Pancreas (tissue), 10 donors: Measurements from ENCODE around the gene EGR1. TPM values are rescaled to one million over a fixed set of nuclear protein-coding genes. Genes with fewer than 3 reads are reported as not detected.
A peak's percentile ranks its signal among the peaks of the same experiment; 100 is the strongest.

Experiments
- ATAC-seq, 4 donors: fragments of 200-7000 bp; cut with Tn5 transposase; one replicate each; pipeline versions ENCODE4 v1.8.0 to v1.9.1; 2020; ENCODE audit warnings: mild to moderate bottlenecking in 4 of 4, moderate library complexity in 4 of 4
- DNase-seq, 6 donors: peaks; one replicate each; pipeline ENCODE4 v3.0.0-alpha.2; 2020
- FAIRE-seq: peaks from 2 replicates; lab custom pipeline; 2012; peaks lifted over from hg19 to GRCh38; lab: Jason Lieb, UNC
- H3K27ac ChIP-seq, 4 donors: fragments of 200-600 bp; sonication (generic); 1 replicate in 3 of 4; 2 replicates in 1 of 4; pipeline versions ENCODE4 v1.5.0 to v1.8.0; 2020
- H3K27me3 ChIP-seq, 4 donors: fragments of 200-600 bp; one replicate each; pipeline ENCODE4 v1.8.0; 2021
- H3K36me3 ChIP-seq, 3 donors: fragments of 200-600 bp; sonication (generic) in 1 of 3; one replicate each; pipeline versions ENCODE4 v1.5.0 to v1.8.0; 2020 to 2021
- H3K4me1 ChIP-seq, 3 donors: fragments of 200-600 bp; one replicate each; pipeline ENCODE4 v1.8.0; 2021
- H3K4me3 ChIP-seq, 4 donors: fragments of 200-600 bp; sonication (generic) in 2 of 4; one replicate each; pipeline versions ENCODE4 v1.5.0 to v1.8.0; 2020 to 2021
- H3K9me3 ChIP-seq, 4 donors: fragments of 200-600 bp; one replicate each; pipeline ENCODE4 v1.8.0; 2021
- WGBS, 2 donors: extraction: QIAGEN DNeasy Blood & Tissue Kit; methylation state at CpG; one replicate each; pipeline ENCODE4 v1.1.7; 2013; 5-methylcytosine and 5-hydroxymethylcytosine counted together
- intact Hi-C, 3 donors: fragments of 100-400 bp; cut with DNase I; formaldehyde crosslinking; loops; one replicate each; pipeline versions ENCODE4 v1.11.1 to v1.14.2; 2022
- polyA plus RNA-seq, 2 donors: library from polyadenylated mRNA; stranded (reverse); fragments of 200-250 nt; gene quantifications; one replicate each; pipeline ENCODE4 v1.2.3, GENCODE V29; 2013
- total RNA-seq, 6 donors: library from RNA; stranded (reverse); fragmentation: NEBNext Ultra II Directional in 4 of 6; extraction: Animal tissue kit (Norgen Biotek cat#: 25700) in 4 of 6; gene quantifications; one replicate each; pipeline versions ENCODE4 v1.2.1 to v1.2.4, GENCODE V29; 2021 to 2023
- TF ChIP-seq, protein P1 (sequence below), 4 donors: fragments of 200-600 bp; sonication (generic) in 3 of 4; IDR thresholded peaks; one replicate each; pipeline versions ENCODE4 v1.5.0 to v1.8.0; 2021; ENCODE audit warnings: antibody characterized with exemption in 4 of 4
- donor health status: healthy with polysubstance abuse.
- donor health status: DM: no; HTN: no; CAD: no; lungs with moderate emphysema.
- donor health status: DM: no; HTN: no; CAD: no.
- donor health status: control.
- donor health status: control.
- donor health status: Bipolar disorder and iron deficiency.
- donor health status: DM: yes; HTN: yes; CAD: no.
- donor health status: DM: no; HTN: no; CAD: no.
- donor health status: DM: no; HTN: no; CAD: no.
- donor health status: DM: yes; HTN: yes; CAD: no.

EGR1 gene
- total and polyA plus RNA-seq, 8 donors: 16.4 to 120 (median 31.0) TPM

DNA sequence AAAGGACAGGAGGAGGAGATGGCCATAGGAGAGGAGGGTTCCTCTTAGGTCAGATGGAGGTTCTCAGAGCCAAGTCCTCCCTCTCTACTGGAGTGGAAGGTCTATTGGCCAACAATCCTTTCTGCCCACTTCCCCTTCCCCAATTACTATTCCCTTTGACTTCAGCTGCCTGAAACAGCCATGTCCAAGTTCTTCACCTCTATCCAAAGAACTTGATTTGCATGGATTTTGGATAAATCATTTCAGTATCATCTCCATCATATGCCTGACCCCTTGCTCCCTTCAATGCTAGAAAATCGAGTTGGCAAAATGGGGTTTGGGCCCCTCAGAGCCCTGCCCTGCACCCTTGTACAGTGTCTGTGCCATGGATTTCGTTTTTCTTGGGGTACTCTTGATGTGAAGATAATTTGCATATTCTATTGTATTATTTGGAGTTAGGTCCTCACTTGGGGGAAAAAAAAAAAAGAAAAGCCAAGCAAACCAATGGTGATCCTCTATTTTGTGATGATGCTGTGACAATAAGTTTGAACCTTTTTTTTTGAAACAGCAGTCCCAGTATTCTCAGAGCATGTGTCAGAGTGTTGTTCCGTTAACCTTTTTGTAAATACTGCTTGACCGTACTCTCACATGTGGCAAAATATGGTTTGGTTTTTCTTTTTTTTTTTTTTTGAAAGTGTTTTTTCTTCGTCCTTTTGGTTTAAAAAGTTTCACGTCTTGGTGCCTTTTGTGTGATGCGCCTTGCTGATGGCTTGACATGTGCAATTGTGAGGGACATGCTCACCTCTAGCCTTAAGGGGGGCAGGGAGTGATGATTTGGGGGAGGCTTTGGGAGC is 3.1 kb downstream of the EGR1 start:
- no peak for FAIRE-seq
- WGBS, 2 donors: 80 to 92% methylated on average over 7 of the region's 7 CpGs

DNA sequence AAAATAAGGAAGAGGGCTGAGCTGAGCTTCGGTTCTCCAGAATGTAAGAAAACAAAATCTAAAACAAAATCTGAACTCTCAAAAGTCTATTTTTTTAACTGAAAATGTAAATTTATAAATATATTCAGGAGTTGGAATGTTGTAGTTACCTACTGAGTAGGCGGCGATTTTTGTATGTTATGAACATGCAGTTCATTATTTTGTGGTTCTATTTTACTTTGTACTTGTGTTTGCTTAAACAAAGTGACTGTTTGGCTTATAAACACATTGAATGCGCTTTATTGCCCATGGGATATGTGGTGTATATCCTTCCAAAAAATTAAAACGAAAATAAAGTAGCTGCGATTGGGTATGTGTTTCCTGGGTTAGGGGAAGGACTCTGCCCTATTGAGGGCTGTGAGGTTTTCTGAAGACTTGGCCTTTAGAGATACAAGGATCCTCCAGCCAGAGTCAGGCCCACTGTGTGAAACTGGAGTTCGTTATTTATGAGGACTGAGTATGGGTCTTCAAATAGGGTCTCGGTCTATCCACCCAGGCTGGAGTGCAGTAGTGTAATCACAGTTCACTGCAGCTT is 3.8 kb downstream of the EGR1 start:
- Histone ChIP-seq H3K27ac (no peak overlapping the region), H3K9me3 (no peaks in the 10 kb centered on the region), H3K36me3 (no peaks in the 10 kb centered on the region), H3K4me3 (no peak overlapping the region), H3K27me3 (no peaks in the 10 kb centered on the region), H3K4me1 (peaks cover 4 to 12% (median 9%) of the 10 kb centered on the region in 3 donors)
- FAIRE-seq (no peak), DNase-seq (no peak), ATAC-seq (no peak)
- TF ChIP-seq, protein P1, sequence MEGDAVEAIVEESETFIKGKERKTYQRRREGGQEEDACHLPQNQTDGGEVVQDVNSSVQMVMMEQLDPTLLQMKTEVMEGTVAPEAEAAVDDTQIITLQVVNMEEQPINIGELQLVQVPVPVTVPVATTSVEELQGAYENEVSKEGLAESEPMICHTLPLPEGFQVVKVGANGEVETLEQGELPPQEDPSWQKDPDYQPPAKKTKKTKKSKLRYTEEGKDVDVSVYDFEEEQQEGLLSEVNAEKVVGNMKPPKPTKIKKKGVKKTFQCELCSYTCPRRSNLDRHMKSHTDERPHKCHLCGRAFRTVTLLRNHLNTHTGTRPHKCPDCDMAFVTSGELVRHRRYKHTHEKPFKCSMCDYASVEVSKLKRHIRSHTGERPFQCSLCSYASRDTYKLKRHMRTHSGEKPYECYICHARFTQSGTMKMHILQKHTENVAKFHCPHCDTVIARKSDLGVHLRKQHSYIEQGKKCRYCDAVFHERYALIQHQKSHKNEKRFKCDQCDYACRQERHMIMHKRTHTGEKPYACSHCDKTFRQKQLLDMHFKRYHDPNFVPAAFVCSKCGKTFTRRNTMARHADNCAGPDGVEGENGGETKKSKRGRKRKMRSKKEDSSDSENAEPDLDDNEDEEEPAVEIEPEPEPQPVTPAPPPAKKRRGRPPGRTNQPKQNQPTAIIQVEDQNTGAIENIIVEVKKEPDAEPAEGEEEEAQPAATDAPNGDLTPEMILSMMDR (IDR thresholded peaks at IDR 0.05): no peak
- intact Hi-C loops: no loop called here
- 89 to 92% methylated on average over 8 of the region's 8 CpGs for WGBS, 2 donors

More for the DNA sequence above, 3.1 kb downstream of the EGR1 start:
- H3K4me1 ChIP-seq: peaks cover 4 to 15% (median 9%) of the 10 kb centered on the region in 3 donors
- H3K27me3 ChIP-seq: no peaks in the 10 kb centered on the region
- intact Hi-C loops: no loop called here
- peak overlapping the region in 1 of 4 donors; percentile 74 for H3K4me3 ChIP-seq
- no peak for ATAC-seq
- TF ChIP-seq, protein P1 (IDR thresholded peaks at IDR 0.05): no peak
- DNase-seq: no peak
- no peak overlapping the region for H3K27ac ChIP-seq
- no peaks in the 10 kb centered on the region for H3K36me3 ChIP-seq
- H3K9me3 ChIP-seq: no peaks in the 10 kb centered on the region

DNA sequence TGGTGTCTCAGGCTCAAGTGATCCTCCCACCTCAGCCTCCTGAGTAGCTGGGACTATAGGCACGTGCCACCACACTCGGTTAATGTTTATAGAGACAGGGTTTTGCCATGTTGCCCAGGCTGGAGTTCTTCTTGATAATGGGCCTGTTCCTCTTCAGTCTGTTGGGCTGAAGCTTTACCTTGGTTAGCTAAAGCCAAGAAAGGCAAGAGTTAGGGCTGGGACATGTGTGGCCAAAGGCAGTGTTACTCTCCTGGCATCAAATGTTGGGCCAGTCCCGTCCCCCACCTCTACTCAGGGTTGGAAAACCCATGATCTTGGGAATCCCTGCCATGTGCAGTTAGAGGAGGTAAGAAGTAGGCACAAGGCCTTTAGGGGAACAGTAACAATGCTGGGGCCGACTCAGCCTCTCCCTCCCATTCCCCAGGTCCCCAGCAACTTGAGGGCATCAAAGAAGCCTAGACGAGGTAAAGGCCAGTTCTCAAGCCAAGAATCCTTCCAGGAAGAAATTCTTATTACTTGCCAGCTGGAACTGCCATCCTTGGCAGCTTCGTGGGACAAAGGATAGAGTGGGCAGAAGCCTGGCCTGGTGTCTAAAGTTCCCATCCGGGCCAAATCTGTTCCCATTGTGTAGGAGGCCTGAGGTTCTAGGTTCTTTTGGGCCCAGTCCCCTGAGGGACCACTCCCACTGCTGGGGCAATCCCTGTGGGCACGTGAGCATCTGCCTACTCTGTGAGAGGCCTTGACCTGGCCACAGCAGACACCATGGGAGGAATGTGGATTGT is 4.5 kb downstream of the EGR1 start:
- no peaks in the 10 kb centered on the region for H3K27me3 ChIP-seq
- H3K4me1 ChIP-seq: peaks cover 4 to 12% (median 9%) of the 10 kb centered on the region in 3 donors
- intact Hi-C loops: no loop called here
- TF ChIP-seq, protein P1 (IDR thresholded peaks at IDR 0.05): no peak
- ATAC-seq: no peak
- no peak overlapping the region for H3K4me3 ChIP-seq
- no peaks in the 10 kb centered on the region for H3K36me3 ChIP-seq
- peak in 2 of 6 donors; percentile 43 to 47 for DNase-seq
- no peak for FAIRE-seq
- 65 to 66% methylated on average over 8 of the region's 8 CpGs for WGBS, 2 donors
- H3K27ac ChIP-seq: no peak overlapping the region
- no peaks in the 10 kb centered on the region for H3K9me3 ChIP-seq

DNA sequence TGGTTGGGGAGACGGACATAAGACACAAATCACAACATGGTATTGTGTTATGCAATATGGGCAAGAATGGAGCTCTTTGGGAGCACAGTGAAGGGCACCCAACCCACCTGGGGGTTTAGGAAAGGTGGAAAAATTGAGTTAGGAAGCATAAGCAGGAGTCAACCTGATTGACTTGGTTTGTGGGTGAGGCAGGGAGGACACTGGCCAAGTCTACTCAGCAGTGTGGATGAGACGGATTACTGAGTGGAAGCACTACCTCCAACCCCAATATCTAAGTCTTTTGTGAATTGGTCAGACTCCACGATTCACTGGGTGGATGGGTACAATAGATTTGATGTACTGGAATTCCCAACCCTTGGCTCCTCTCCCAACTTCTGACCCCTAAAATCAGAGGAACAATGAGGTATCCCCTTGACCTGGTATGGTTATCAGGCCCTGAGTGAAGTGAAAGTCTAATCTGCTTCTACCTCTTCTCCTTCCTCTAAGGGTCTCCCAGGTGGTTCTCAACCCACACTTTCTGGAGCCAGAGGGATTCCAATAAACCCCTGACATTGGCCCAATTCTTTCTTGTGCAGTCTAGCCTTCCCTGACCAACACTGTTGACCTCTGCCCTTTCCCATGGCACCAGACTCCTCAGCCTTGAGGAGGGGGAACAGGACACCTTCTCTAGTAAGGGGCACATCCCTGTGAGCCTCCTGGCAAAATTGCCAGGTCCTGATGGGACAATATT is 5.2 kb downstream of the EGR1 start:
- Histone ChIP-seq H3K4me1 (peaks cover 4 to 12% (median 9%) of the 10 kb centered on the region in 3 donors), H3K27me3 (no peaks in the 10 kb centered on the region), H3K27ac (no peak overlapping the region), H3K9me3 (no peaks in the 10 kb centered on the region), H3K4me3 (no peak overlapping the region), H3K36me3 (no peaks in the 10 kb centered on the region)
- WGBS, 2 donors: 80 to 84% methylated on average over 3 of the region's 3 CpGs
- intact Hi-C loops: no loop called here
- no peak for DNase-seq
- TF ChIP-seq, protein P1 (IDR thresholded peaks at IDR 0.05): no peak
- no peak for FAIRE-seq
- ATAC-seq: no peak
